Measurements from ENCODE around the gene OR51M1.

DNA sequence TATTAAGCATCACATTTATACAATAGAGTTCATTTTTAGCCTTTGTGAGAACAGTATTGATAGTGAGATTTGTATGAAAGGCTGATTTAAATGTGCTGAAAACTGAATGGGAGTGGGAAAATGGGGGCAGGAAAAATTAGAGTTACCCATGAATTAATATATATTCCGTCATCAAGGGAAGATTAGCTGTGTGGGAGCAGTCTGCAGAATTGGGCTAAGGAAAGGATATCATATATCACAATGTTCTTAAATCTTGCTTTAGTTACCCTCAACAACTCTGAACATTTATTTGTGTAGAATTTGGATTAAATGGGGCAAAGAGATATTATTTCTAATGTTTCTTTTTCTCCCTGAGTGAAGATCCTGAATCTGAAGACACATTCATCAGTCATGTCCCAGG, 38.2 kb downstream of the OR51M1 start, which contains the start of gene OR51Q1:
- TF ChIP-seq NFRKB (IDR thresholded peaks at IDR 0.05): no peak
- no peak for TF ChIP-seq ARNT (IDR thresholded peaks at IDR 0.05)
- no peak for TF ChIP-seq CTBP1 (IDR thresholded peaks at IDR 0.05; ENCODE audit: borderline replicate concordance)
